K562 (cell line): ENCODE results near the gene HBEGF. TPM values are rescaled to one million over a fixed set of nuclear protein-coding genes. Genes with fewer than 3 reads are reported as not detected.

Source experiments
- ELF2 ChIP-seq: fragments of 250-450 bp; sonication (Bioruptor Pico); IDR thresholded peaks from 2 replicates; pipeline ENCODE4 v1.5.0; 2021; ENCODE audit warnings: mild to moderate bottlenecking
- EWSR1 ChIP-seq: fragments of 450-650 bp; IDR thresholded peaks from 2 replicates; pipeline ENCODE4 v1.6.1; 2018; ENCODE audit warnings: borderline replicate concordance, mild to moderate bottlenecking, low read depth, moderate library complexity; ENCODE audit not compliant: partially characterized antibody
- FUS ChIP-seq: fragments of 200-400 bp; formaldehyde crosslinking; optimal IDR thresholded peaks from 2 replicates; pipeline ENCODE3; 2017; ENCODE audit warnings: low read depth, low read length
- HMGN3 ChIP-seq: IDR thresholded peaks from 2 replicates; pipeline ENCODE4 v1.6.1; 2011; ENCODE audit warnings: borderline replicate concordance, low read depth, mild to moderate bottlenecking, mixed read lengths, low read length; ENCODE audit not compliant: insufficient read length; ENCODE audit errors: extremely low read depth
- MAZ ChIP-seq, 2 experiments: fragments of 450-650 bp in 1 of 2; sonication (generic) in 1 of 2; formaldehyde crosslinking; IDR thresholded peaks in 1 of 2; conservative IDR thresholded peaks in 1 of 2; 2 replicates each; pipeline versions ENCODE4 v1.4.0 to v1.5.0; 2020; ENCODE audit warnings: mild to moderate bottlenecking in 1 of 2, missing genetic modification reagents in 1 of 2
- MITF ChIP-seq: IDR thresholded peaks from 2 replicates; pipeline ENCODE4 v1.6.1; 2014; ENCODE audit warnings: antibody characterized with exemption
- MTA2 ChIP-seq: fragments of 450-650 bp; IDR thresholded peaks from 2 replicates; pipeline ENCODE4 v1.6.1; 2016; ENCODE audit warnings: low read depth
- PHB ChIP-seq: fragments of 250-450 bp; sonication (Bioruptor Pico); IDR thresholded peaks from 2 replicates; pipeline ENCODE4 v1.5.0; 2021
- PTRF ChIP-seq: fragments of 450-650 bp; IDR thresholded peaks from 2 replicates; pipeline ENCODE4 v1.6.1; 2016; ENCODE audit warnings: mild to moderate bottlenecking, missing genetic modification characterization, missing compliant biosample characterization
- SIRT6 ChIP-seq: IDR thresholded peaks from one replicate; pipeline ENCODE4 v1.6.1; 2012; ENCODE audit warnings: low read depth, mild to moderate bottlenecking, control low read depth, inconsistent platforms, low read length, moderate library complexity
- SMAD1 ChIP-seq: fragments of 150-350 bp; IDR thresholded peaks from 2 replicates; pipeline ENCODE4 v1.6.1; 2014; ENCODE audit warnings: low read length, low read depth; ENCODE audit not compliant: partially characterized antibody
- SMARCA5 ChIP-seq: fragments of 450-650 bp; IDR thresholded peaks from 2 replicates; pipeline ENCODE4 v1.6.1; 2016
- SPI1 ChIP-seq: IDR thresholded peaks from 2 replicates; pipeline ENCODE4 v1.6.1; 2011; ENCODE audit warnings: low read depth, low read length, control low read depth, borderline replicate concordance
- SRSF1 ChIP-seq: fragments of 200-400 bp; formaldehyde crosslinking; IDR thresholded peaks from 2 replicates; pipeline ENCODE4 v1.6.1; 2017; ENCODE audit warnings: mild to moderate bottlenecking, low read depth, low read length, moderate library complexity
- ZC3H4 ChIP-seq: sonication (generic); formaldehyde crosslinking; IDR thresholded peaks from 2 replicates; pipeline ENCODE4 v1.9.0; 2021; ENCODE audit warnings: missing genetic modification reagents, borderline replicate concordance
- ZNF12 ChIP-seq: sonication (generic); formaldehyde crosslinking; IDR thresholded peaks from 2 replicates; pipeline ENCODE4 v1.4.0; 2020; ENCODE audit warnings: mild to moderate bottlenecking, missing genetic modification reagents
- ZNF217 ChIP-seq: sonication (generic); formaldehyde crosslinking; IDR thresholded peaks from 2 replicates; pipeline ENCODE4 v1.8.0; 2022; ENCODE audit warnings: mild to moderate bottlenecking, missing genetic modification reagents
- ZNF778 ChIP-seq: fragments of 450-650 bp; formaldehyde crosslinking; IDR thresholded peaks from 2 replicates; pipeline ENCODE4 v1.4.0; 2020; ENCODE audit warnings: mild to moderate bottlenecking, moderate library complexity
- polyA plus RNA-seq, 8 experiments: library from polyadenylated mRNA; depleted of rRNA in 4 of 8; stranded (reverse) in 5 of 8; unstranded in 3 of 8; fragments of >200 nt; fragmentation: Nextera tagmentation in 2 of 8; fragmentation: Illumina TruSeq in 1 of 8; extraction: Ambion mirVana in 2 of 8; extraction: Trizol in 1 of 8; gene quantifications; 2 replicates each; pipeline versions ENCODE4 v1.2.1 to v1.2.3, GENCODE V29; 2011 to 2014; ENCODE audit warnings: inconsistent platforms in 1 of 8, missing spikeins in 1 of 8
- total RNA-seq, 7 experiments: library from RNA; depleted of rRNA in 6 of 7; stranded (reverse); fragments of >200 nt in 6 of 7; fragmentation: Illumina TruSeq in 2 of 7; extraction: Trizol in 2 of 7; gene quantifications; 2 replicates each; pipeline versions ENCODE4 v1.2.1 to v1.2.3, GENCODE V29; 2011 to 2021; ENCODE audit warnings: low replicate concordance in 1 of 7
- TF ChIP-seq, protein P1 (sequence below): fragments of 250-450 bp; sonication (Bioruptor Pico); IDR thresholded peaks from 2 replicates; pipeline ENCODE4 v1.8.0; 2022; ENCODE audit warnings: moderate library complexity, mild to moderate bottlenecking, inconsistent platforms
- TF ChIP-seq, protein P2 (sequence below): sonication (generic); formaldehyde crosslinking; IDR thresholded peaks from 2 replicates; pipeline ENCODE4 v1.8.0; 2022; ENCODE audit warnings: mild to moderate bottlenecking, low read depth, missing genetic modification reagents
- TF ChIP-seq, protein P3 (sequence below): sonication (generic); IDR thresholded peaks from 2 replicates; pipeline ENCODE4 v1.6.1; 2016
- TF ChIP-seq, protein P4 (sequence below): fragments of 450-650 bp; IDR thresholded peaks from 2 replicates; pipeline ENCODE4 v1.6.1; 2016

HBEGF gene
- total and polyA plus RNA-seq, 9 of the 15 experiments (the other 6 are each of a cell fraction or from before 2014, with no cell fraction given), result 0.11 to 1.1 (median 0.60) TPM

GRCh38 chr5:140302786-140303639, 43.4 kb downstream of the HBEGF start, which contains the start of gene PFDN1 (continued):
- TF ChIP-seq, protein P1, sequence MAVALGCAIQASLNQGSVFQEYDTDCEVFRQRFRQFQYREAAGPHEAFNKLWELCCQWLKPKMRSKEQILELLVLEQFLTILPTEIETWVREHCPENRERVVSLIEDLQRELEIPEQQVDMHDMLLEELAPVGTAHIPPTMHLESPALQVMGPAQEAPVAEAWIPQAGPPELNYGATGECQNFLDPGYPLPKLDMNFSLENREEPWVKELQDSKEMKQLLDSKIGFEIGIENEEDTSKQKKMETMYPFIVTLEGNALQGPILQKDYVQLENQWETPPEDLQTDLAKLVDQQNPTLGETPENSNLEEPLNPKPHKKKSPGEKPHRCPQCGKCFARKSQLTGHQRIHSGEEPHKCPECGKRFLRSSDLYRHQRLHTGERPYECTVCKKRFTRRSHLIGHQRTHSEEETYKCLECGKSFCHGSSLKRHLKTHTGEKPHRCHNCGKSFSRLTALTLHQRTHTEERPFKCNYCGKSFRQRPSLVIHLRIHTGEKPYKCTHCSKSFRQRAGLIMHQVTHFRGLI (CRISPR knock-in tag), result no peak
- TF ChIP-seq MAZ (CRISPR knock-in tag; conservative IDR thresholded peaks at IDR 0.05 in 1 of 2, IDR thresholded peaks at IDR 0.05 in 1 of 2) (peak in 1 of 2 experiments; percentile 34; a peak in 1 of 4 replicates), ZC3H4 (CRISPR knock-in tag) (no peak), PTRF (no peak), ELF2 (CRISPR knock-in tag) (no peak), ZNF778 (CRISPR knock-in tag) (no peak), SMARCA5 (no peak), ZNF217 (CRISPR knock-in tag) (no peak), SRSF1 (no peak), HMGN3 (no peak), SPI1 (no peak), PHB (CRISPR knock-in tag) (no peak), EWSR1 (no peak), ZNF12 (CRISPR knock-in tag) (no peak), SMAD1 (peak; percentile 77), MTA2 (no peak), MITF (no peak), FUS (no peak), SIRT6 (no peak)
- TF ChIP-seq, protein P2, sequence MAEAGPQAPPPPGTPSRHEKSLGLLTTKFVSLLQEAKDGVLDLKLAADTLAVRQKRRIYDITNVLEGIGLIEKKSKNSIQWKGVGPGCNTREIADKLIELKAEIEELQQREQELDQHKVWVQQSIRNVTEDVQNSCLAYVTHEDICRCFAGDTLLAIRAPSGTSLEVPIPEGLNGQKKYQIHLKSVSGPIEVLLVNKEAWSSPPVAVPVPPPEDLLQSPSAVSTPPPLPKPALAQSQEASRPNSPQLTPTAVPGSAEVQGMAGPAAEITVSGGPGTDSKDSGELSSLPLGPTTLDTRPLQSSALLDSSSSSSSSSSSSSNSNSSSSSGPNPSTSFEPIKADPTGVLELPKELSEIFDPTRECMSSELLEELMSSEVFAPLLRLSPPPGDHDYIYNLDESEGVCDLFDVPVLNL (CRISPR knock-in tag), result no peak
- TF ChIP-seq, protein P3, sequence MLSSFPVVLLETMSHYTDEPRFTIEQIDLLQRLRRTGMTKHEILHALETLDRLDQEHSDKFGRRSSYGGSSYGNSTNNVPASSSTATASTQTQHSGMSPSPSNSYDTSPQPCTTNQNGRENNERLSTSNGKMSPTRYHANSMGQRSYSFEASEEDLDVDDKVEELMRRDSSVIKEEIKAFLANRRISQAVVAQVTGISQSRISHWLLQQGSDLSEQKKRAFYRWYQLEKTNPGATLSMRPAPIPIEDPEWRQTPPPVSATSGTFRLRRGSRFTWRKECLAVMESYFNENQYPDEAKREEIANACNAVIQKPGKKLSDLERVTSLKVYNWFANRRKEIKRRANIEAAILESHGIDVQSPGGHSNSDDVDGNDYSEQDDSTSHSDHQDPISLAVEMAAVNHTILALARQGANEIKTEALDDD, result peak; percentile 87
- TF ChIP-seq, protein P4, sequence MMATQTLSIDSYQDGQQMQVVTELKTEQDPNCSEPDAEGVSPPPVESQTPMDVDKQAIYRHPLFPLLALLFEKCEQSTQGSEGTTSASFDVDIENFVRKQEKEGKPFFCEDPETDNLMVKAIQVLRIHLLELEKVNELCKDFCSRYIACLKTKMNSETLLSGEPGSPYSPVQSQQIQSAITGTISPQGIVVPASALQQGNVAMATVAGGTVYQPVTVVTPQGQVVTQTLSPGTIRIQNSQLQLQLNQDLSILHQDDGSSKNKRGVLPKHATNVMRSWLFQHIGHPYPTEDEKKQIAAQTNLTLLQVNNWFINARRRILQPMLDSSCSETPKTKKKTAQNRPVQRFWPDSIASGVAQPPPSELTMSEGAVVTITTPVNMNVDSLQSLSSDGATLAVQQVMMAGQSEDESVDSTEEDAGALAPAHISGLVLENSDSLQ, result peak; percentile 50; the same call in 1 of the 2 replicates
